IPS-NIHi7 (cell line): ENCODE measurements around the gene PDE4B.
"Not testable (repeated sequence)": the region's sequence is repeated elsewhere in the genome, so short reads cannot be mapped to it uniquely, and the experiment has no call there.

ENCODE experiments used
- DNase-seq: peaks from one replicate; pipeline ENCODE4 v3.0.0; 2012; ENCODE audit warnings: mixed read lengths; ENCODE audit errors: extremely low spot score

The PDE4B gene

DNA sequence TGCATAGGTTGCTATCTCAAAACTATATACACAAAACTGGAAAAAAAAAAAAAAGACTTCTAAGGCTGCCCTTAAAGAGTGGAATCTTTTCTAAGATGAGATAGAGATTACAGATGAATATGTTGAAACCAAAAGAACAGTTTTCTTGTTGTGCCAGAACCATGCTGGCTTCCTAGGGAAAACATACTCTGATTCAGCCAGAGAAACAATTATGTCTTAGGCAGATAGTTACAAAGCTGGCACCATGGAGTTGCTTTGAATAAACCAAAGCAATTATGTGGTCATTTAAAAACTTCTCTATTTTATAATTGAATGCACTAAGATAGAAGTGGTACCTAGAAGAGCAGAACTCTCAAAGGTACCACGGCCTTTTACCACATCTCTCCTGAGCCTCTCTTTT, 341.3 kb downstream of the PDE4B start:
- DNase-seq: no peak

- no peak for DNase-seq
These were observed 342.5 kb downstream of the PDE4B start for GRCh38 chr1:66135161-66135560.

- not testable (repeated sequence) for DNase-seq
These were observed 343.7 kb downstream of the PDE4B start for GRCh38 chr1:66136423-66136822.

- no peak for DNase-seq
These were observed 344.5 kb downstream of the PDE4B start for GRCh38 chr1:66137235-66137634.

GRCh38 chr1:66138613-66139012, 345.9 kb downstream of the PDE4B start:
- no peak for DNase-seq

- no peak for DNase-seq
These were observed 347.4 kb downstream of the PDE4B start for GRCh38 chr1:66140072-66140471.

- DNase-seq: no peak
These were observed 351.0 kb downstream of the PDE4B start for GRCh38 chr1:66143651-66144050.

- no peak for DNase-seq
These were observed 354.6 kb downstream of the PDE4B start for GRCh38 chr1:66147226-66147835.

GRCh38 chr1:66152034-66152433, 359.3 kb downstream of the PDE4B start:
- no peak for DNase-seq

GRCh38 chr1:66154394-66154793, 361.7 kb downstream of the PDE4B start:
- no peak for DNase-seq

- no peak for DNase-seq
These were observed 363.4 kb downstream of the PDE4B start for GRCh38 chr1:66156144-66156543.

- DNase-seq: no peak
These were observed 367.1 kb downstream of the PDE4B start for GRCh38 chr1:66159800-66160199.

DNA sequence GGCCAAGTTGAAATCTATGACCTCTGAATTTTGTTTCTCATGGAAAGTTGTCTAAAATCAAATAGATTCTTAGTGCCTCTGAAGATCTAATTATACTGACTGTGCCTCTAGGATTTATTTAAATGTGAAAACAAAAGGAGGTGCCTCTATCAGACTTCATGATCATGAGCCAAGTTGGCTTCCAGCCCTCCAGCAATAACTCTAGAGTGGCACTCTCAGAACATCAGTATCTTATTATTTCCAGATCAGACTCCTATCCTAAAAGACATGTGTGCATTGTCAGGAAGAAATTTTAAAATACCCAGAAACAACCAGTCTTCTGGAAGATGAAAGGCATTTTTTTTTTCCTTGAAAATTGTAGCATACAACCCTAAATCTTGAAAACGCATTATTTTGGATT, 368.0 kb downstream of the PDE4B start:
- no peak for DNase-seq

DNA sequence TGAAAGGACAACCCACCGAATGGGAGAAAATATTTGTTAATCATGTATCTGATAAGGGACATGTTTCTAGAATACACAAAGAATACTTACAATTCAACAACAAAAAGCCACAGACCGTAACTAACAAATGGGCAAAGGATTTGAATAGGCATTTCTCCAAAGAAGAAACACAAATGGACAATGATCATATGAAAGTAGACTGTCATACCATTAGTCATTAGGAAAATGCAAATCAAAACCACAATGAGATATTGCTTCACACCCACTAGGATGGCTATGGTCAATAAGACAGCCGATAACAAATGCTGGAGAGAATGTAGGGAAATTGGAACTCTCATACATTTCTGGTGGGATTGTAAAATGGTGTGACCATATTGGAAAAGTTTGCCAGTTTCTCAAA, 374.1 kb downstream of the PDE4B start:
- no peak for DNase-seq

GRCh38 chr1:66167267-66167666, 374.6 kb downstream of the PDE4B start:
- no peak for DNase-seq

DNA sequence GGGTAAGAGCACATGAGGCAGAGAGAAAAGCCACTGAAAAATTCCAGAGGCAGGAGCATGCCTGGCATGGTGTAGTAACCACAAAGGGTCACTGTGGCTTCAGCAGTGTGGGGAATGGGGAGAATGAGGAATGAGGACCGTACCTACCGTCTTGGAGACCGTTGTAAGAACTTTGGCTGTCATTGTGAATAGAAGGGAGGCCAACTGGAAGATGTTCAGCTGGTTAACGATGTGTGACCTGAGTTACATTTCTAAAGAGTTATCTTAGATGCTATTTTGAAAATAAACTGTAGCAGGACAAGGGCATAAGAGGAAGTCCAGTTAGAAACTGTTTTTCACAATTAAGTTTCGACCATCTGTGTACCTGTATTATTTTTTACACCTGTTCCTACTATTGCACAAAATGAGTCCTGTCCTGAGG, 375.8 kb downstream of the PDE4B start:
- DNase-seq: no peak

- no peak for DNase-seq
These were observed 376.4 kb downstream of the PDE4B start for GRCh38 chr1:66168948-66169671.

- DNase-seq: no peak
These were observed 379.6 kb downstream of the PDE4B start for GRCh38 chr1:66172272-66172671.

GRCh38 chr1:66175098-66175497, 382.4 kb downstream of the PDE4B start:
- no peak for DNase-seq

DNA sequence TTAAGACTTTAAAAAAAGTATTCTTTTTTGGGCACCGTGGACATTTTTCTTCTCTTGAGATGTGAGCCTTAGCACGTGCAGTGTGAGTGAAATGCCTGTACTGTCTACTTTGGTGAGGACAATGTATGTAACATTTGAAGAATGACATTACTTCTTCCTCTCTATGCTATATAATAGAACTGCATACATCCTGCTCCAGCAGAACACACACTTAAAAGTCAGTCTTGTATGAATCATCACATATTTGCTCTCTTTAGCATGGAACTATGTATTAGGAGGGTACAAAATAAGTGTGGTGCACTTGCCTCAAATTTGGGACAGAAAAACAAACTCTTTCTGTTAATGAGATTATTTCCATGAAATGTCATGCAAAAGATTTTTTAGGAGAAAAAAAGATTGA, 382.9 kb downstream of the PDE4B start:
- no peak for DNase-seq

- DNase-seq: no peak
These were observed 383.5 kb downstream of the PDE4B start for GRCh38 chr1:66176012-66176715.

GRCh38 chr1:66176832-66177231, 384.1 kb downstream of the PDE4B start:
- DNase-seq: no peak

- DNase-seq: no peak
These were observed 384.8 kb downstream of the PDE4B start for GRCh38 chr1:66177510-66177909.
